Keratinocyte (primary cell): ENCODE data around the gene FZD4. TPM values are rescaled to one million over a fixed set of nuclear protein-coding genes. Genes with fewer than 3 reads are reported as not detected.

Experiments
- DNase-seq: peaks from one replicate; pipeline ENCODE4 v3.0.0-alpha.2; 2011; ENCODE audit warnings: low read depth, missing footprints, low spot score
- FAIRE-seq: peaks from 2 replicates; lab custom pipeline; 2011; peaks lifted over from hg19 to GRCh38; lab: Jason Lieb, UNC
- H2AFZ ChIP-seq: 2 replicates; pipeline ENCODE4 v1.6.0; 2012; ENCODE audit warnings: low read length, control low read depth, inconsistent platforms; ENCODE audit not compliant: control insufficient read depth
- H3K27ac ChIP-seq: 2 replicates; pipeline ENCODE4 v1.5.1; 2011; ENCODE audit warnings: low read length; ENCODE audit not compliant: control insufficient read depth, insufficient read depth
- H3K27me3 ChIP-seq: 3 replicates; pipeline ENCODE4 v1.6.0; 2011; ENCODE audit warnings: low read length; ENCODE audit not compliant: control insufficient read depth, insufficient read depth; ENCODE audit errors: extremely low read depth
- H3K36me3 ChIP-seq, 2 experiments: 2 replicates in 1 of 2; 3 replicates in 1 of 2; pipeline ENCODE4 v1.5.1; 2011; ENCODE audit warnings: low read length in 2 of 2, mild to moderate bottlenecking in 1 of 2; ENCODE audit not compliant: control insufficient read depth in 2 of 2, insufficient read depth in 2 of 2; ENCODE audit errors: extremely low read depth in 1 of 2
- H3K4me1 ChIP-seq: 3 replicates; pipeline ENCODE4 v1.5.1; 2011; ENCODE audit warnings: low read length; ENCODE audit not compliant: control insufficient read depth, insufficient read depth; ENCODE audit errors: extremely low read depth
- H3K4me2 ChIP-seq: 3 replicates; pipeline ENCODE4 v1.6.0; 2011; ENCODE audit warnings: low read depth, low read length; ENCODE audit not compliant: control insufficient read depth, insufficient read depth; ENCODE audit errors: extremely low read depth
- H3K4me3 ChIP-seq, 3 experiments: fragments of 200-600 bp in 1 of 3; sonication (generic) in 1 of 3; 2 replicates in 2 of 3; 3 replicates in 1 of 3; pipeline ENCODE4 v1.5.1; 2011 to 2016; ENCODE audit warnings: low read length in 3 of 3, mild to moderate bottlenecking in 3 of 3, control low read depth in 2 of 3, inconsistent platforms in 1 of 3, low read depth in 1 of 3, mixed read lengths in 1 of 3, mixed run types in 1 of 3, moderate library complexity in 1 of 3; ENCODE audit not compliant: control insufficient read depth in 2 of 3, insufficient read depth in 2 of 3; ENCODE audit errors: extremely low read depth in 1 of 3
- H3K79me2 ChIP-seq: 2 replicates; pipeline ENCODE4 v1.6.0; 2012; ENCODE audit warnings: low read length; ENCODE audit not compliant: control insufficient read depth, insufficient read depth
- H3K9ac ChIP-seq: 3 replicates; pipeline ENCODE4 v1.6.0; 2011; ENCODE audit warnings: low read length; ENCODE audit not compliant: control insufficient read depth, insufficient read depth; ENCODE audit errors: extremely low read depth
- H3K9me1 ChIP-seq: 3 replicates; pipeline ENCODE4 v1.6.0; 2011; ENCODE audit warnings: low read length; ENCODE audit not compliant: control insufficient read depth, insufficient read depth; ENCODE audit errors: extremely low read depth
- H3K9me3 ChIP-seq: 2 replicates; pipeline ENCODE4 v1.5.1; 2012; ENCODE audit warnings: low read depth, low read length; ENCODE audit not compliant: control insufficient read depth
- H4K20me1 ChIP-seq: 3 replicates; pipeline ENCODE4 v1.6.0; 2011; ENCODE audit warnings: low read length; ENCODE audit not compliant: control insufficient read depth, insufficient read depth; ENCODE audit errors: extremely low read depth
- CTCF ChIP-seq, 3 experiments: IDR thresholded peaks in 1 of 3; conservative IDR thresholded peaks in 1 of 3; optimal IDR thresholded peaks in 1 of 3; 2 replicates in 2 of 3; 3 replicates in 1 of 3; pipeline versions ENCODE3 to v1.5.1; 2011; ENCODE audit warnings: low read length in 3 of 3, mild to moderate bottlenecking in 3 of 3, moderate library complexity in 2 of 3, control low read depth in 1 of 3, inconsistent platforms in 1 of 3; ENCODE audit not compliant: insufficient read depth in 2 of 3; ENCODE audit errors: extremely low read depth in 1 of 3
- EZH2 ChIP-seq: IDR thresholded peaks from one replicate; pipeline ENCODE4 v1.6.1; 2012; ENCODE audit warnings: inconsistent platforms, mild to moderate bottlenecking, low read length, moderate library complexity
- dilution Hi-C: fragments of 300-500 bp; cut with MboI; formaldehyde crosslinking; loops from one replicate; pipeline ENCODE4 v1.7.0; 2020; ENCODE audit warnings: low sequenced_read_pairs; ENCODE audit not compliant: extremely low pct_ligation_motif_present
- polyA plus RNA-seq, 5 experiments: library from polyadenylated mRNA; depleted of rRNA in 3 of 5; stranded (reverse) in 3 of 5; stranded (forward) in 1 of 5; unstranded in 1 of 5; fragments of >200 nt; gene quantifications; 1 replicate in 1 of 5; 2 replicates in 3 of 5; 3 replicates in 1 of 5; pipeline versions ENCODE4 v1.2.1 to v1.2.3, GENCODE V29; 2011 to 2012; ENCODE audit warnings: missing spikeins in 2 of 5, low read depth in 1 of 5, low replicate concordance in 1 of 5

FZD4 gene
- polyA plus RNA-seq, 1 donor (not counting 4 experiments of a cell fraction or from before 2014, with no cell fraction given): 0.56 TPM

- no peak overlapping the region for H3K27ac ChIP-seq
- no peaks in the 10 kb centered on the region for H3K9me3 ChIP-seq
- TF ChIP-seq EZH2: no peak
- no peak for TF ChIP-seq CTCF (optimal IDR thresholded peaks at IDR 0.05 in 1 of 3, IDR thresholded peaks at IDR 0.05 in 1 of 3, conservative IDR thresholded peaks at IDR 0.05 in 1 of 3; ENCODE audit: extremely low read depth in 1 of 3, insufficient read depth in 2 of 3, low read length in 3 of 3)
- dilution Hi-C loops: no loop called here
- H3K9me1 ChIP-seq: no peaks in the 10 kb centered on the region
- H4K20me1 ChIP-seq: no peaks in the 10 kb centered on the region
- H3K79me2 ChIP-seq: no peaks in the 10 kb centered on the region
- DNase-seq: no peak
- no peak overlapping the region for H2AFZ ChIP-seq
- H3K9ac ChIP-seq: no peak overlapping the region
- no peak overlapping the region for H3K4me3 ChIP-seq
- H3K27me3 ChIP-seq: no peaks in the 10 kb centered on the region
- no peaks in the 10 kb centered on the region for H3K4me1 ChIP-seq
- no peak overlapping the region for H3K4me2 ChIP-seq
- H3K36me3 ChIP-seq: no peaks in the 10 kb centered on the region
- FAIRE-seq: no peak
Observed at GRCh38 chr11:86941077-86941870, 13.9 kb downstream of the FZD4 start.

- FAIRE-seq (no peak), DNase-seq (no peak)
- H2AFZ ChIP-seq: no peak overlapping the region
- H3K4me3 ChIP-seq: no peak overlapping the region
- H3K36me3 ChIP-seq: no peaks in the 10 kb centered on the region
- H3K79me2 ChIP-seq: no peaks in the 10 kb centered on the region
- H3K9ac ChIP-seq: no peak overlapping the region
- no peaks in the 10 kb centered on the region for H4K20me1 ChIP-seq
- dilution Hi-C loops: no loop called here
- TF ChIP-seq EZH2: no peak
- no peak for TF ChIP-seq CTCF (optimal IDR thresholded peaks at IDR 0.05 in 1 of 3, IDR thresholded peaks at IDR 0.05 in 1 of 3, conservative IDR thresholded peaks at IDR 0.05 in 1 of 3; ENCODE audit: extremely low read depth in 1 of 3, insufficient read depth in 2 of 3, low read length in 3 of 3)
- H3K4me2 ChIP-seq: no peak overlapping the region
- no peaks in the 10 kb centered on the region for H3K9me3 ChIP-seq
- no peak overlapping the region for H3K27ac ChIP-seq
- H3K4me1 ChIP-seq: no peaks in the 10 kb centered on the region
- H3K9me1 ChIP-seq: no peaks in the 10 kb centered on the region
- no peaks in the 10 kb centered on the region for H3K27me3 ChIP-seq
Observed at GRCh38 chr11:86940122-86940777, 14.9 kb downstream of the FZD4 start.
